Activated naive CD8-positive, alpha-beta T cell treated with anti-CD3 and anti-CD28 coated beads, Interleukin-2, amount 50 U/mL, for 24 hours (primary cell): ENCODE data around the gene UBE2L3.
"Not testable (repeated sequence)": the region's sequence is repeated elsewhere in the genome, so short reads cannot be mapped to it uniquely, and the experiment has no call there.

ENCODE experiments used
- ATAC-seq: fragments of 150-1000 bp; cut with Tn5 transposase; one replicate; pipeline ENCODE4 v1.10.0; 2021
- DNase-seq: peaks from one replicate; pipeline ENCODE4 v3.0.0; 2021
- H3K27ac Mint-ChIP-seq: one replicate; pipeline ENCODE4 v1.8.0; 2021; ENCODE audit warnings: mild to moderate bottlenecking, mixed read lengths
- H3K27me3 Mint-ChIP-seq: one replicate; pipeline ENCODE4 v1.8.0; 2021; ENCODE audit warnings: mixed read lengths
- H3K36me3 Mint-ChIP-seq: one replicate; pipeline ENCODE4 v1.8.0; 2021; ENCODE audit warnings: low read depth, mixed read lengths
- H3K4me1 Mint-ChIP-seq: one replicate; pipeline ENCODE4 v1.8.0; 2021; ENCODE audit warnings: mixed read lengths
- H3K4me3 Mint-ChIP-seq: one replicate; pipeline ENCODE4 v1.8.0; 2021; ENCODE audit warnings: mild to moderate bottlenecking, moderate library complexity, mixed read lengths
- H3K9me3 Mint-ChIP-seq: one replicate; pipeline ENCODE4 v1.8.0; 2021; ENCODE audit warnings: mixed read lengths

The UBE2L3 gene

GRCh38 chr22:21636629-21637218 is 69.2 kb downstream of the UBE2L3 start:
- H3K27me3 Mint-ChIP-seq, result peaks cover 7% of the 10 kb centered on the region
- peaks cover 11% of the 10 kb centered on the region for H3K4me1 Mint-ChIP-seq
- no peak for DNase-seq
- H3K4me3 Mint-ChIP-seq, result no peak overlapping the region
- no peak for ATAC-seq
- H3K9me3 Mint-ChIP-seq, result no peaks in the 10 kb centered on the region
- H3K27ac Mint-ChIP-seq, result no peak overlapping the region
- no peaks in the 10 kb centered on the region for H3K36me3 Mint-ChIP-seq

GRCh38 chr22:21637450-21637849 is 69.9 kb downstream of the UBE2L3 start:
- H3K27me3 Mint-ChIP-seq, DNase-seq, H3K9me3 Mint-ChIP-seq, H3K4me3 Mint-ChIP-seq, H3K27ac Mint-ChIP-seq, H3K36me3 Mint-ChIP-seq, ATAC-seq: not testable (repeated sequence)
- peaks cover 12% of the 10 kb centered on the region for H3K4me1 Mint-ChIP-seq

GRCh38 chr22:21639359-21639758 is 71.8 kb downstream of the UBE2L3 start:
- peaks cover 25% of the 10 kb centered on the region for H3K4me1 Mint-ChIP-seq
- DNase-seq, result no peak
- no peak for ATAC-seq
- no peaks in the 10 kb centered on the region for H3K9me3 Mint-ChIP-seq
- no peak overlapping the region for H3K4me3 Mint-ChIP-seq
- no peak overlapping the region for H3K27ac Mint-ChIP-seq
- peaks cover 7% of the 10 kb centered on the region for H3K27me3 Mint-ChIP-seq
- H3K36me3 Mint-ChIP-seq, result peaks cover 12% of the 10 kb centered on the region

GRCh38 chr22:21640810-21641209 is 73.3 kb downstream of the UBE2L3 start:
- H3K4me3 Mint-ChIP-seq, result peak overlapping the region; percentile 21
- peaks cover 7% of the 10 kb centered on the region for H3K27me3 Mint-ChIP-seq
- DNase-seq (no peak), ATAC-seq (no peak)
- H3K4me1 Mint-ChIP-seq, result peaks cover 25% of the 10 kb centered on the region
- H3K27ac Mint-ChIP-seq, result peak overlapping the region; percentile 87
- no peaks in the 10 kb centered on the region for H3K9me3 Mint-ChIP-seq
- peaks cover 12% of the 10 kb centered on the region for H3K36me3 Mint-ChIP-seq

- Mint-ChIP-seq H3K27me3 (peaks cover 7% of the 10 kb centered on the region), H3K27ac (peak overlapping the region; percentile 87), H3K4me1 (peaks cover 28% of the 10 kb centered on the region), H3K36me3 (peaks cover 16% of the 10 kb centered on the region), H3K4me3 (peak overlapping the region; percentile 92), H3K9me3 (no peaks in the 10 kb centered on the region)
- no peak for ATAC-seq
- DNase-seq, result no peak
Observed at GRCh38 chr22:21641417-21641788, 73.9 kb downstream of the UBE2L3 start.

- ATAC-seq (peak; percentile 98), DNase-seq (peak; percentile 97)
- Mint-ChIP-seq H3K27me3 (peaks cover 7% of the 10 kb centered on the region), H3K9me3 (no peaks in the 10 kb centered on the region), H3K36me3 (peaks cover 22% of the 10 kb centered on the region), H3K4me3 (peak within 1 kb of the TSS; percentile 92), H3K4me1 (peaks cover 32% of the 10 kb centered on the region), H3K27ac (peak within 1 kb of the TSS; percentile 87)
Observed at GRCh38 chr22:21641789-21642583, 74.5 kb downstream of the UBE2L3 start, which contains the start of gene SDF2L1. TSS of gene SDF2L1 (plus strand) at chr22:21642302. CDS start at chr22:21642337, 35 bp downstream.

- Mint-ChIP-seq H3K36me3 (peaks cover 26% of the 10 kb centered on the region), H3K4me3 (peak overlapping the region; percentile 92), H3K4me1 (peaks cover 32% of the 10 kb centered on the region), H3K27ac (peak overlapping the region; percentile 87), H3K9me3 (no peaks in the 10 kb centered on the region), H3K27me3 (peaks cover 7% of the 10 kb centered on the region)
- ATAC-seq (peak; percentile 21), DNase-seq (peak; percentile 75)
Observed at GRCh38 chr22:21642584-21643448, 75.3 kb downstream of the UBE2L3 start.

GRCh38 chr22:21643533-21644357 is 76.2 kb downstream of the UBE2L3 start:
- H3K36me3 Mint-ChIP-seq, result peaks cover 33% of the 10 kb centered on the region
- no peak for ATAC-seq
- H3K4me1 Mint-ChIP-seq, result peaks cover 32% of the 10 kb centered on the region

GRCh38 chr22:21645513-21645912 is 78.0 kb downstream of the UBE2L3 start:
- H3K9me3 Mint-ChIP-seq, H3K27me3 Mint-ChIP-seq, H3K4me3 Mint-ChIP-seq, H3K27ac Mint-ChIP-seq, ATAC-seq, DNase-seq: not testable (repeated sequence)
- Mint-ChIP-seq H3K4me1 (peaks cover 37% of the 10 kb centered on the region), H3K36me3 (peaks cover 45% of the 10 kb centered on the region)

More at GRCh38 chr22:21643533-21644357, 76.2 kb downstream of the UBE2L3 start:
- Mint-ChIP-seq H3K4me3 (peak overlapping the region; percentile 92), H3K27me3 (peaks cover 7% of the 10 kb centered on the region), H3K9me3 (no peaks in the 10 kb centered on the region), H3K27ac (peak overlapping the region; percentile 87)
- no peak for DNase-seq

GRCh38 chr22:21646608-21647590 is 79.4 kb downstream of the UBE2L3 start:
- ATAC-seq, result peak; percentile 17

GRCh38 chr22:21650280-21650679 is 82.8 kb downstream of the UBE2L3 start:
- Mint-ChIP-seq H3K4me1 (peaks cover 27% of the 10 kb centered on the region), H3K27ac (no peak overlapping the region), H3K36me3 (peaks cover 39% of the 10 kb centered on the region), H3K27me3 (no peaks in the 10 kb centered on the region), H3K4me3 (peak overlapping the region; percentile 21), H3K9me3 (no peaks in the 10 kb centered on the region)
- no peak for DNase-seq
- ATAC-seq, result no peak

More at GRCh38 chr22:21646608-21647590, 79.4 kb downstream of the UBE2L3 start:
- DNase-seq, result peak; percentile 74
- peaks cover 40% of the 10 kb centered on the region for H3K4me1 Mint-ChIP-seq
- H3K27ac Mint-ChIP-seq, result peak overlapping the region; percentile 52
- H3K4me3 Mint-ChIP-seq, result no peak overlapping the region
- no peaks in the 10 kb centered on the region for H3K27me3 Mint-ChIP-seq
- peaks cover 48% of the 10 kb centered on the region for H3K36me3 Mint-ChIP-seq
- no peaks in the 10 kb centered on the region for H3K9me3 Mint-ChIP-seq

GRCh38 chr22:21650823-21651520 is 83.5 kb downstream of the UBE2L3 start:
- Mint-ChIP-seq H3K9me3 (no peaks in the 10 kb centered on the region), H3K36me3 (peaks cover 39% of the 10 kb centered on the region), H3K27me3 (no peaks in the 10 kb centered on the region), H3K27ac (peak overlapping the region; percentile 78), H3K4me1 (peaks cover 27% of the 10 kb centered on the region), H3K4me3 (peak overlapping the region; percentile 88)
- DNase-seq (no peak), ATAC-seq (peak; percentile 10)
